Activated T-cell treated with anti-CD3 and anti-CD28 coated beads, Interleukin-2, amount 50 U/mL, for 24 hours (primary cell): ENCODE data around the gene TXNRD2.

Experiments
- DNase-seq: peaks from one replicate; pipeline ENCODE4 v3.0.0-alpha.2; 2020
- H3K27ac Mint-ChIP-seq: 2 replicates; pipeline ENCODE4 v1.8.0; 2020; ENCODE audit warnings: mild to moderate bottlenecking, mixed read lengths
- H3K27me3 Mint-ChIP-seq: 2 replicates; pipeline ENCODE4 v1.8.0; 2020; ENCODE audit warnings: mixed read lengths
- H3K36me3 Mint-ChIP-seq: 2 replicates; pipeline ENCODE4 v1.8.0; 2020; ENCODE audit warnings: low read depth, mixed read lengths
- H3K4me1 Mint-ChIP-seq: 2 replicates; pipeline ENCODE4 v1.8.0; 2020; ENCODE audit warnings: low read depth, mixed read lengths
- H3K4me3 Mint-ChIP-seq: 2 replicates; pipeline ENCODE4 v1.8.0; 2020; ENCODE audit warnings: mild to moderate bottlenecking, moderate library complexity, mixed read lengths
- H3K9me3 Mint-ChIP-seq: 2 replicates; pipeline ENCODE4 v1.8.0; 2020; ENCODE audit warnings: mixed read lengths

Gene TXNRD2

DNA sequence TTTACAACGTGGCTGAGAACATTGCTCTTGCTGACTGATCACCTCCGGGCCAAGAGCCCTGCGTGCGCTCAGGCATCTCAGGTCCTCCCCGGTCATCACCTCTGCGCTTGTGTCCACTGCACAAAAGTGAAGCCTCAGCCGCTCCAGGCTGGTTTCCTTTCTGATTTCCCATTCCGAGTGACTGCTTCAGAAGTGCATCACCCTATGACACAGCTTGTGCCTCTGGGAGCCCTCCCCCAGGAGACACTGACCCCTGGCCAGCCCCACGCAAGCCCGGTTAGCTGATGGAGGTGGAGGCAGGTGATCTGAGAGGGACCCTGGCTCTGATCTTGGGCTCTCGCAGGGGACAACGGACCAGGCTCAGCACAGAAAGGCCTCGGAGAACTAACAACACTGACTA, 48.7 kb downstream of the TXNRD2 start:
- no peaks in the 10 kb centered on the region for H3K27me3 Mint-ChIP-seq
- H3K9me3 Mint-ChIP-seq = no peaks in the 10 kb centered on the region
- H3K4me3 Mint-ChIP-seq = no peak overlapping the region
- peaks cover 12% of the 10 kb centered on the region for H3K36me3 Mint-ChIP-seq
- peaks cover 79% of the 10 kb centered on the region for H3K4me1 Mint-ChIP-seq
- peak overlapping the region; percentile 95 for H3K27ac Mint-ChIP-seq
- no peak for DNase-seq

DNA sequence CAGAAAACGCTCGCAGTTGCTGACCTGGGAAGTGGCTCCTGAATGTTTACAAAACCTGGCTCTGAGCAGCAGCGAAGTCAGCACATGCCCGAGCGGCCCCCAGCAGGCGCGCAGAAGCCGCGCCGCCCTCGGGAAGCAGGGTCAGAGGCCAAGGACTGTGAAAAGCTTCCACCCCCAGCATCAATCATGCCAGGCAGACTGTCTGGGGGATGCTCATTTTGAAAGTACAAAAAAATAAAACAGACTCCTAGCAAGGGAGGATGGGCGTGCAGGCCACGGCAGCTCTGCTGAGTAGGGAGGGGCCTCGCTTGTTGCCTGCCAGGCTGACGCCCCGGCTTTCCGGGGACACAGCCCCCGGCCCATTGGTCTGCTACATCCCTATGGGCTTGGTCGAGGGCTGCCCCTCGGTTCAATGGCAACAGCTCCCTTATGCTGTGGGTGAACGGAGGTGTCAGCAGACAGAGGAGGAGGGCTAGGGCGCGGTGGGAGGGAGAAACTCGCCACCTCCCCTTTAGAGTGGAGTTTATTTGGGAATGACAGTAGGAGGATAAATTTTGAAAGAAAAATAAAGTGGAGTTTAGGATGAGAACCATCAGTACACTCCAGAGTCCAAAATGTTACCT, 49.2 kb downstream of the TXNRD2 start:
- DNase-seq = peak; percentile 76
- H3K9me3 Mint-ChIP-seq = no peaks in the 10 kb centered on the region
- peaks cover 11% of the 10 kb centered on the region for H3K36me3 Mint-ChIP-seq
- H3K27me3 Mint-ChIP-seq = no peaks in the 10 kb centered on the region
- peak overlapping the region; percentile 74 for H3K4me3 Mint-ChIP-seq
- H3K27ac Mint-ChIP-seq = peak overlapping the region; percentile 95
- H3K4me1 Mint-ChIP-seq = peaks cover 84% of the 10 kb centered on the region

DNA sequence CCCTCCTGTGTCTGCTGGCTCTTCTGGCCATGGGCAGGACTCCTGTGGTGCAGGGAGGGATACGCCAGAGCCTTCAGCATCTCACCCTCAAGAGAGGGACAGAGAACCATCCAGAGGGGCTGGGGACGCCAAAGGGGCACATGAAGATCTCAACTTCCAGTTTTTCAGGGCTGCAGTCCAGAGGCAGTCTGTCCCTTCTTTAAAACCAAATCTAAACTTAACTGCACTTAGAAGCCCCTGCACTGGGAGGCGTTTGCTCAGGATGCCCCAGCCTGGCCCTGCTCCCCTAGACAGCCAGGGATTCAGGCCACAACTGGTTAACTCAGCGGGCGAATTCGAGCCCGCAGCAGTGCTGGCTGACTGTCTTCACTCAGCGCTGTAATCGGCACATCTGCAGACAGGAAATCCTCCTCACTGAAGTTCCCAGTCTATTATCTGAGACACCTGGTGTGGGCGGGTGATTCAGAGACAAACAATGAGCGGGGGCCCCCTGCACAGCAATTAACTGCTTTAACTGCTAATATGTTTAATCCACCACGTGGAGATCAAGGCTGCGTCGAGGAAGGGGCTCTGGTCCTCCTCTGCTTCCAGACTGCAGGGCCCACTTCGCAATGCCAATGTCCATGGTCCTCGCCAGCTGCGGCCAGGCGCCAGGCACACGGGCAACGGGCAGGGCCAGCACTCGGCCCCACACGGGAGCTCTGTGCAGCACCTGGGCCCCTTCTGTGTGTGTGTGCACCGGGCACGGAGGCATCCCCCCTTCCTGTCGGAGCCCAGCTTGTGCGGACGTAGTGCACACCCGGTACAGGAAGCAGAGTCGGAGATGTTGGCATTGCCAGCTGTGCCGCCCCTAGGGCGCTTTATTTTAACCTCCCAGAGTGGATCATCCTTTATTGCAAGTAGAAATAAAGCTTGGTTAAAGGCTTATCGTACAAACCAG, 50.0 kb downstream of the TXNRD2 start:
- Mint-ChIP-seq H3K4me1 (peaks cover 84% of the 10 kb centered on the region), H3K36me3 (peaks cover 14% of the 10 kb centered on the region), H3K4me3 (peak overlapping the region; percentile 74), H3K9me3 (no peaks in the 10 kb centered on the region), H3K27ac (peak overlapping the region; percentile 95), H3K27me3 (no peaks in the 10 kb centered on the region)
- DNase-seq = peak; percentile 82

DNA sequence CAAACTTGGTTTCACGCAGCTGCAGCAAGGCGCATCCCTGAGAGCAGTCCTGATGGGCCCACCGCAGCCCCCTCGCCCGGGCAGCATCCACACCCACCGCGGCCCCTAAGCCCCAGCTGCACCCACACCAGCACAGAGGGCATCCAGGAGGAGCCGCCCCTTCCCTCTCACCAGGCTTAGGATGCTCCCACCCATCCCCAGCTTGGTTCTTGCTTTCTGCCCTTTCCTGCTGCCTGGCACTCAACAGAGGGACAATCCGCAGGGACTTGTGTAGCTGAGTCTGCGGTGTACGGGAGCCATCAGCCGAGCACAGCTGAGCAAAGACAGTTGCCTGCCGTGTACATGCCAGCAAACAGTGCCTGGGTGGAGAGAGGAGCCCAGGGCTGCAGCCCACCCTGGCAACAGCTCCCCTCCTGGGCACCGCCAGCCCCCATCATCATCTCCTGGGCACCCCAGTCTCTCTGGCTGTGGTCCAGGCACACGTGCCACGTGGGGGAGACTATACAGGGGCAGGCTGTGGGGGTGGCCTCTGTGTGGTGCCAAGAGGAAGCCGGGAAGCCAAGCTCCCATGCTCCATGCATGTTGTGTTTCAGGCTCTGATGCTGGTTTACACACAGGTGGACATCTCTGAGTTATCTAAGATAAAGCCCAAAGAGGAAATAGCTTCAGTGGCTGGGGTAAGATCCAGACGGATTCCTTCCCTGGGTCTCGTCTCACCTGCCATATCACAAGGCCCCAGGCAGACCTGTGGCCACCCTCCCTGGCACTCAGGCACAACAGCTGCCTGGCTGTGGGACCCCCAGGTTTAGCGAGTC, 50.9 kb downstream of the TXNRD2 start:
- Mint-ChIP-seq H3K27ac (peak overlapping the region; percentile 95), H3K4me1 (peaks cover 84% of the 10 kb centered on the region), H3K27me3 (no peaks in the 10 kb centered on the region)

DNA sequence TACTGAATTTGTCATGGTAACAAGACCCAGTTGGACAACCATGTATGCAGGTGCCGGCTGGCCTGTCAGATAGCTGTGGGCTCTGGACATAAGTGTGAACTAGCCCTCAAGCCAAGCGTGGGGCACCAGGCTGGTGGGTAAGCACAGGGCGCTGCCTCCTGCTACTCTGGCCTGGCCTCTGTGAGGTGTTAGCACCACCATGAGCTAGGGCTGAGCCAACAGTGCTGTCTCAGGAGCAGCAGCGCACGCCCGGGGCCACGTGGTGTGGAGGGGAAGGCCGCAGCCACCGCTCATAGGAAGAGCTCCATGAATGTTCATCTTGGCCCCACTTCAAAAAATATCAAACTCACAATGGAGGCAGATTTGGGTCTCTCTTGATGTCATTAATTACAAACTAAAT, 51.7 kb downstream of the TXNRD2 start:
- peaks cover 82% of the 10 kb centered on the region for H3K4me1 Mint-ChIP-seq
- peak; percentile 65 for DNase-seq
- H3K36me3 Mint-ChIP-seq = peaks cover 8% of the 10 kb centered on the region
- H3K9me3 Mint-ChIP-seq = no peaks in the 10 kb centered on the region
- no peaks in the 10 kb centered on the region for H3K27me3 Mint-ChIP-seq
- peak overlapping the region; percentile 80 for H3K27ac Mint-ChIP-seq
- H3K4me3 Mint-ChIP-seq = peak overlapping the region; percentile 46

More for the DNA sequence above, 50.9 kb downstream of the TXNRD2 start:
- Mint-ChIP-seq H3K9me3 (no peaks in the 10 kb centered on the region), H3K36me3 (peaks cover 13% of the 10 kb centered on the region), H3K4me3 (peak overlapping the region; percentile 74)
- DNase-seq = peak; percentile 50

DNA sequence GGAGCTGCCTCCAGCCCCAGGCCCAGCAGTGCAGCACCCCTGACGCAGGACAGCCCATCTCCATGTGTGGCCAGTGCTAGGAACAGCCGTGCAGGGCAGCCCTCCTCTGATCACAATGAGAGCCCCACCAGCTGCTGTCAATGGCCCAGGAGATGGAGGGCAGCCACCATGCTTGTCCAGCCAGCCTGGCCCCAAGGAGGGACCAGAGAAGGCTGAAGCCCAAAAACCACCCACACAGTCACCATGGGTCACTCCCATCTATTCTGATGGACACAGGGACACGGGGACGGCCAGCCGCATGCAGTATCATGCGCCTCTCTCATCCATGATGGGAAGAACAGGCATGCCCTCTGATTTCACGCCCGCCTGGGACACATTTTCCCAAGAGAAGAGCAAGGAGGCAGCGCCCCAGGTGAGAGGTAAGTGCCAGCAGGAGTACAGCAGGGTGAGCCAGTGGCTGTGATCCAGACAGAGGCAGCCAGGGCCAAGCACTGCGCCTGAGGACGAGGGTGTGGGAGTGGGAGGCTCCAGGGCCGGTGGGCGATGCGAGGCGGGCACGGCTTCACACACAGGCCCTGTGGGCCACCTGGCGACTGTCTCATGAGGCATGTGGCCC, 53.4 kb downstream of the TXNRD2 start:
- no peaks in the 10 kb centered on the region for H3K27me3 Mint-ChIP-seq
- DNase-seq = no peak
- H3K27ac Mint-ChIP-seq = no peak overlapping the region
- H3K4me3 Mint-ChIP-seq = no peak overlapping the region
- no peaks in the 10 kb centered on the region for H3K9me3 Mint-ChIP-seq
- peaks cover 70% of the 10 kb centered on the region for H3K4me1 Mint-ChIP-seq
- peaks cover 6% of the 10 kb centered on the region for H3K36me3 Mint-ChIP-seq

DNA sequence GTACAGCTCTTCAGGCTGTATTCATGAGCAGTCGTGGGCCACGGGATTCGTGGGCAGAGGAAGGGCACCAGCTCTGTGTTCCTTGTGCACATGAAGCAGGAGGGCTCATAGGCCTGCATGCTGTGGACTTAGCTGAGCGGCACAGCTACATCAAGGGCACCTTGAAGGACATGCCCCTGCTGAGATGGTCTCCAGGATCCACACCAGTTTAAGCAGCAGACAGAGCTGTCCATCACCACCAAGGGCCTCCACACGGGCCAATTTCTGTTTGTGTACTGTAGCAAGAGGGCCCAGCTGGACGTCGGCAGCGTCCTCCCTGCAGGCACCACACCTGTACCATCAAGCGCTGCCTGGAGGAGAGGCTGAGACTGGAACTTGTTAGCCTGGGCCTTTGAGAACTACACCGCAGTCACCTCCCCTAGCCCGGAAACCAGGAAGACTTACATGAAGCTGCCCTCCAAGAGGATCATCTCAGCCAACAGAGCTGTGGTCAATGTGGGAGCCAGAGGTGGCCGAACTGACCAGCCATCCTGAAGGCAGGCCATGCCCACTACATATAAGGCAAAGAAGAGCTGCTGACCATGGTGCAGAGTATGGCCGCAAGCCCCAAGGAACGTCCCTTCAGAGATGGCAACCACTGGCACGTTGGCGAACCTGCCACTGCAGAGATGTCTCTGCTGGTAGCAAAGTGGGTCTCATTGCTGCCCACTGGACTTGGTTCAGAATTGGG, 54.2 kb downstream of the TXNRD2 start:
- Mint-ChIP-seq H3K36me3 (peaks cover 5% of the 10 kb centered on the region), H3K27ac (peak overlapping the region; percentile 82), H3K27me3 (no peaks in the 10 kb centered on the region), H3K4me1 (peaks cover 62% of the 10 kb centered on the region), H3K9me3 (no peaks in the 10 kb centered on the region), H3K4me3 (no peak overlapping the region)
- peak; percentile 51 for DNase-seq

DNA sequence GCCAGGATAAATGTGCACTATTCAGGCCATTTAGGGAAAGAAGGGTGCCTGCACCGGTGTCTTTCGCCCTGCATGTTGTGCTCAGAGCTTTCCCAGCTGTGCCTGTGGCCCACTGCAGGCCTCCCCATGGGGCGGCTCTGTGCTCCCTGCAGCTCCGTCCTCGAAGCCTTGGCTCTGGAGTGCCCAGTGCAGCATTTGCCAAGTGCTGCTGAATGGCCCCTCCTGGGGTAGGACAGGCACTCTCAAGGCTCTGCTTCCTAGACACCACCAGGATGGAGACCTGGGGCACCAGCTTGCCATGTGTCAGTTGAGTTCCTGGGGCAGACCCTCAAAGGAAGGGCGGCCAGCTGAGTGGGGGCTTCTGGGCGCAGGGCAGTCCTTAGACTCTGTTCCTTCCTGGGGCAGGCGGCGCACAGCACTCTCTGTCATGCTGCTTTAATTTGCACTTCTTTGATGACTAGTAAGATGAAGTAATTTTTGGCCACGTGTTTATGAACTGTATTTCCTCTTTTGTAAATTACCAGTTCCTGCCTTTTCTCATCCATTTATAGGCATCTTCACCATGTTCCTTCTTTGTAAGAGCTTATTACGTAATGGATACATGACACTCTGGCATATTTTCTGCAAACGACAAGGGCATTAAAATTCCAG, 54.9 kb downstream of the TXNRD2 start:
- H3K27me3 Mint-ChIP-seq = no peaks in the 10 kb centered on the region
- H3K4me3 Mint-ChIP-seq = no peak overlapping the region
- H3K9me3 Mint-ChIP-seq = no peaks in the 10 kb centered on the region
- H3K27ac Mint-ChIP-seq = peak overlapping the region; percentile 82
- peak; percentile 65 for DNase-seq
- peaks cover 55% of the 10 kb centered on the region for H3K4me1 Mint-ChIP-seq
- peaks cover 4% of the 10 kb centered on the region for H3K36me3 Mint-ChIP-seq

DNA sequence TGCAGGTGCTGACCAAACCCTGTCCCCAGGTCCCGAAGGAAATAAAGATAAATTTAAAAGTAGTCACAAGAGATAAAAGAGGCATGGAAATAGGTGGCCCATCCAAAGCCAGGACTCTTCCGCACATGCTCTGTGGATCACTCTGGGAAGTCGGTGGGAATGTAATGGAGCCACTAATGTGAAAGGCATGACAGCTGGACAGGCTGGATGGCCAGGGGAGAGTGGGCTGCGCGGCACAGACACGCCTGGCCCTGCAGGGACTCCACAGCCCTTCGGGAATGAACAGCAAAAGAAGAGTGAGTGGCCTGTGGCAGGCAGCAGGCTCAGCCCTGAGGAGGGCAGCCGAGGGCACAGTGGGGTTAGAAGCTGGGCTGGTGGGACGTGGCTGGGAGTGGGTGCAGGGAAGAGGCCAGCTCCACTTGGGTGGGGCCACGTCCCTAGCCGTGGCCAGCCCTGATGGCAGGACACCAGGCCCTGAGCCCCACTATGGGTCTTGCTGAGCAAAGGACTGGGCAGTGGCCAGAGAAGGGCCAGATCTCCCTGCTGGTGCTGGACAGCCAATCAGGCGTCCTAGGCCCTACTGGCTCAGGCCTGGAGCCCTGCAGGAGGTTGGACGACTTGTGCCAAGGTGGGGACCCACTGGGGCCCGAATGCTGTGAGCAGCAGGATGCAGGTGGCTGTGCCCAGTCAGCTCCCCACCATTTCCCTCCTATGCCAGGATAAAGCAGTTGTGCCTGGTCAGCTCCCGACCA, 55.6 kb downstream of the TXNRD2 start:
- Mint-ChIP-seq H3K4me3 (peak overlapping the region; percentile 36), H3K4me1 (peaks cover 48% of the 10 kb centered on the region), H3K36me3 (peaks cover 4% of the 10 kb centered on the region), H3K27me3 (no peaks in the 10 kb centered on the region), H3K9me3 (no peaks in the 10 kb centered on the region), H3K27ac (peak overlapping the region; percentile 82)
- no peak for DNase-seq

DNA sequence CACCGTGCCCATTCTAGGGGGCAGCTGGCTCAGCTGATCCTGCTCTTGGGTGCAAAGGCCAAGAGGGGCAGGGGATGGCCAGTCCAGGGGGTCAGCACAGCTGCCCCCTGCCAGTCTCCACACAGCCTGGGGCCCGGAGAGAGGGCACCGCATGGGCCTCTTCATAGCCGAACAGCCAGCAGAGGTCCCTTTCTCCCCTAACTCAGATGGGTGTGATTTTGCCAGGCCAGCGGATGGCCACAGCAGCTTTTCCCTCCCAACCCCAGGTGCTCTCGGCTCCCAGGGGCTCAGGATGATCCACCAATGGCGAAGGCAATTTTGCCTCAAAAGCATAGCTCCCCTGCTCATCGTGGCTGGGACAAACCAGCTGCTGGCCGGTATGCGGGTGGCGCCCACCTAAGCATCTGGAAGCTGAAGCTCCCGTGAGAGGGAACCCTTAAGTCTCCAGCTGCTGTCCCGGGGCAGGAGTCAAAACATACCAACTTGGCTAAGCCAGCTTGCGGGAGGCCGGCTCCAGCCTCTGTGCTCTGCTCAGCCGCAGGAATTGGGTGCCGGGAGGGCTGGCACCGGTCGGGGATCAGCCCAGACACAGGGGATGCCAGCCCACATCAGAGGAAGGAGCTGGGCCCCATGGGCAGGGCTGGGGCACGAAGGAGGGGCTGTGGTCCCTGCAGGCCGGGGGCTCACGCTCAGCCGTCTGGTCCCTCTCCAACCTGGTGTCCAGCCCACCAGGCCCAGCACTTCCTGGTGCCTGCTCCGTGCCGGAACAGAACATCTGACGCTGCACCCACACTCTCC, 56.5 kb downstream of the TXNRD2 start:
- Mint-ChIP-seq H3K27me3 (no peaks in the 10 kb centered on the region), H3K4me3 (peak overlapping the region; percentile 36), H3K36me3 (peaks cover 4% of the 10 kb centered on the region)

DNA sequence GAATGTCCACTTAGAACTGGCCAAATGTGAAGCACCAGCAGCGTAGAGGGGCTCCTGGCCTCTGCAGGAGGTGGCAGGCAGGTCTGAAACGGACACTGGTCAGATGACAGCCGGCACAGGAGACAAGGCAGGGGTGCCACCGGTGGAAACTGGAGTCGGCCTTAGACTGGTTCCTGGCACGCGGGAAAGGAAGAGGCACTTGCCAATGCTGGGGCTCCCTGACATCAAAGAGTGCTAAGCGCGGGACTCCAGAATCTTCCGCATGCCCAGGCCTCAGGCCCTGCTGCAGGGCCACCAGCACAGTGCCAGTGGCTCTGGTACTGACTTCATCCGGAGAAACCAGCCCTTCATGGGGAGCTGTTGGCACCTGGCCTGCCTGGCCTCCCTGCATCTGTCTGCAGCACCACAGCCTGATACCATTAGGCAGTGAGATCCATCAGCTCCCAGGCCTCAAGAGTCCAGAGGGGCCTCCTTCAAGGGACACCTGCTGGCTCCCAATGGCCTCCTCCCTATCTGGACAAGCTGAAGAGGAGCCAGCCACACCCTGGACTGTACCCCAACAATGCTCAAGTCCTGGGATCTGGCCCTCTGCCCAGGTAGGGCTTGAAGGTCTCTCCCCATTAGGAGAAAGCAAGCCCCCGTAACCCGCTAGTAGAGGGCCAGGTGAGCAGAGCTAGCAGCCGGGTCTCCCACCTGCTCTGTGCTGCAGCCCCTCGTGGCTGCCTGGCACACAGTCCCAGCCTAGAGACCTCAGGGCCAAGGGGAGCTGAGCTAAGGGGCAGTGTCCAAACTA, 57.3 kb downstream of the TXNRD2 start:
- Mint-ChIP-seq H3K27ac (no peak overlapping the region), H3K36me3 (peaks cover 4% of the 10 kb centered on the region), H3K9me3 (no peaks in the 10 kb centered on the region), H3K4me1 (peaks cover 34% of the 10 kb centered on the region), H3K4me3 (no peak overlapping the region), H3K27me3 (no peaks in the 10 kb centered on the region)
- DNase-seq = no peak

More for the DNA sequence above, 56.5 kb downstream of the TXNRD2 start:
- no peak for DNase-seq
- Mint-ChIP-seq H3K9me3 (no peaks in the 10 kb centered on the region), H3K4me1 (peaks cover 39% of the 10 kb centered on the region), H3K27ac (peak overlapping the region; percentile 72)
